ENCODE measurements around the gene CLPSL1.

Gene CLPSL1

DNA sequence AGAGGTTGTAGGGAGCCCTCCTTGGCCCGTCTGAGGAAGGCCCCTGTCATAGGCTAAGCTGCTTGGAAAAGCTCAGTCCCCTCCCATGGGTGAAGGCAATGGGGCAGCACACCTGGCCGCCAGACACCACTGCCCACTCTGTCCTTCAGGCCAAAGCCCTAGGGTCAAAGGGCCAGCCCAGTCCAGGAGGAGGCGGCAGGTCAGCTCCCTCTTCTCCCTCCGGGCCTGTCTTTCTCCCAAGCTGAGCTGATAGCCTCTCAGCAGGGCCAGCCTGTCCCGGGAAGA is 9.5 kb upstream of the CLPSL1 start:
- no peak overlapping the region for H3K27ac ChIP-seq
- DNase-seq (ENCODE audit: low spot score) = no peak
- TF ChIP-seq, protein P1, sequence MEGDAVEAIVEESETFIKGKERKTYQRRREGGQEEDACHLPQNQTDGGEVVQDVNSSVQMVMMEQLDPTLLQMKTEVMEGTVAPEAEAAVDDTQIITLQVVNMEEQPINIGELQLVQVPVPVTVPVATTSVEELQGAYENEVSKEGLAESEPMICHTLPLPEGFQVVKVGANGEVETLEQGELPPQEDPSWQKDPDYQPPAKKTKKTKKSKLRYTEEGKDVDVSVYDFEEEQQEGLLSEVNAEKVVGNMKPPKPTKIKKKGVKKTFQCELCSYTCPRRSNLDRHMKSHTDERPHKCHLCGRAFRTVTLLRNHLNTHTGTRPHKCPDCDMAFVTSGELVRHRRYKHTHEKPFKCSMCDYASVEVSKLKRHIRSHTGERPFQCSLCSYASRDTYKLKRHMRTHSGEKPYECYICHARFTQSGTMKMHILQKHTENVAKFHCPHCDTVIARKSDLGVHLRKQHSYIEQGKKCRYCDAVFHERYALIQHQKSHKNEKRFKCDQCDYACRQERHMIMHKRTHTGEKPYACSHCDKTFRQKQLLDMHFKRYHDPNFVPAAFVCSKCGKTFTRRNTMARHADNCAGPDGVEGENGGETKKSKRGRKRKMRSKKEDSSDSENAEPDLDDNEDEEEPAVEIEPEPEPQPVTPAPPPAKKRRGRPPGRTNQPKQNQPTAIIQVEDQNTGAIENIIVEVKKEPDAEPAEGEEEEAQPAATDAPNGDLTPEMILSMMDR (conservative IDR thresholded peaks at IDR 0.05; ENCODE audit: low read depth) = no peak
- CTCF ChIA-PET = interaction anchor here (0.6 kb wide), 1 partner anchor 319 kb away, joined by 3 read pairs; no protein-coding TSS in a partner anchor
- POLR2A ChIA-PET (ENCODE audit: low non-redundant PET) = interaction anchor here (0.6 kb wide), 1 partner anchor 79 kb away, joined by 3 read pairs; no protein-coding TSS in a partner anchor

DNA sequence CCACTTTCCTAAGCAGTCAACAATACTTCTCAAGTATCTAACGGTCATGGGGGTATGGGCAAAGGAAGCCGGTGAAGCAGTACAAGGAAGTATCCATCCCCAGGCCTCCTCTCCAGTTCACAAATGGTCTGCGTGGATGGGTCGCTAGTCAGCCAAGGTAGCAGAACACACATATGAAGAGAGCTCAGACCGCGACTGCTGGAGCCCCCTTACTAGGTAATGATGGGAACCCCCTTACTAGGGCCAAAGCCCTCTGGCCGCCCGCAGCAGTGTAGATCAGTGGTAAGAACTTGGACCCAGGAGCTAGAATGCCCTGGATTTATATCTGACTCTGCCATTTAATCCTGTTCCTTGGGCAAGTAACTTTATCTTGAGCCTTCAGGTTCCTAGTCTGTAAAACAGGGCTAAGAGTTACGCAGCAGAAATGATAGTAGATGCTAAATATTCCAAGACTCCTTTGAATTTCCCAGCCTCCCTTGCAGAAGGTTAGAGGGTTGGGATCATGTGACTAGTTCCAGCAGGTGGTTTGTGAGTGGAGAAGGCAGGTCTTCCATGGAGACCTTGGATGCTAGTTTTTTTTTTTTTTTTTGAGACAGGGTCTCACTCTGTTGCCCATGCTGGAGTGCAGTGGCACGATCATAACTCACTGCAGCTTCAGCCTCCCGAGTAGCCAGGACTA is 6.6 kb upstream of the CLPSL1 start:
- no peak for DNase-seq (ENCODE audit: low spot score)
- CTCF ChIA-PET = interaction anchor here (0.6 kb wide), 1 partner anchor 23 kb away, joined by 3 read pairs; no protein-coding TSS in a partner anchor
- POLR2A ChIA-PET (ENCODE audit: low non-redundant PET) = no interaction called here
- TF ChIP-seq, protein P1 (conservative IDR thresholded peaks at IDR 0.05; ENCODE audit: low read depth) = no peak
- no peak overlapping the region for H3K27ac ChIP-seq

DNA sequence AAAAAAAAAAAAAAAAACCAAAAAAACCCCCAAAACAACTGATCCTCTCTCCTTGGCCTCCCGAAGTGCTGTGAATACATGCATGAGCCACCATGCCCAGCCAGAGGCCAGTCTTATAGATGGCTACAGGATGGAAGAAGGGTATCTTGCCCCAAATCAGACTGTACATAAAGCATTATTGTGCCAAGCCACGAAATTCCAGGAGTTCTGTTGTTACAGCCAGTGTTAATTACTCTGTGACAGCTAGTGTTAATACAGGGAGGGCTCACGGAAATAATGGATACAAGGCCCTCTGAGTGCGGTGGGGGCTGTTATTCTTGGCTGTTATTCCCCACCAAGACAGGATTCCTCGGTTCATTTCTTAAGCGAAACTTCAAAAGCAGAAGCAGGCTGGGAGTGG is 5.8 kb upstream of the CLPSL1 start:
- ChIA-PET CTCF (interaction anchor here (0.6 kb wide), 1 partner anchor 123 kb away, joined by 3 read pairs; no protein-coding TSS in a partner anchor), POLR2A (ENCODE audit: low non-redundant PET) (no interaction called here)
- no peak overlapping the region for H3K27ac ChIP-seq
- no peak for DNase-seq (ENCODE audit: low spot score)
- TF ChIP-seq, protein P1 (conservative IDR thresholded peaks at IDR 0.05; ENCODE audit: low read depth) = no peak

DNA sequence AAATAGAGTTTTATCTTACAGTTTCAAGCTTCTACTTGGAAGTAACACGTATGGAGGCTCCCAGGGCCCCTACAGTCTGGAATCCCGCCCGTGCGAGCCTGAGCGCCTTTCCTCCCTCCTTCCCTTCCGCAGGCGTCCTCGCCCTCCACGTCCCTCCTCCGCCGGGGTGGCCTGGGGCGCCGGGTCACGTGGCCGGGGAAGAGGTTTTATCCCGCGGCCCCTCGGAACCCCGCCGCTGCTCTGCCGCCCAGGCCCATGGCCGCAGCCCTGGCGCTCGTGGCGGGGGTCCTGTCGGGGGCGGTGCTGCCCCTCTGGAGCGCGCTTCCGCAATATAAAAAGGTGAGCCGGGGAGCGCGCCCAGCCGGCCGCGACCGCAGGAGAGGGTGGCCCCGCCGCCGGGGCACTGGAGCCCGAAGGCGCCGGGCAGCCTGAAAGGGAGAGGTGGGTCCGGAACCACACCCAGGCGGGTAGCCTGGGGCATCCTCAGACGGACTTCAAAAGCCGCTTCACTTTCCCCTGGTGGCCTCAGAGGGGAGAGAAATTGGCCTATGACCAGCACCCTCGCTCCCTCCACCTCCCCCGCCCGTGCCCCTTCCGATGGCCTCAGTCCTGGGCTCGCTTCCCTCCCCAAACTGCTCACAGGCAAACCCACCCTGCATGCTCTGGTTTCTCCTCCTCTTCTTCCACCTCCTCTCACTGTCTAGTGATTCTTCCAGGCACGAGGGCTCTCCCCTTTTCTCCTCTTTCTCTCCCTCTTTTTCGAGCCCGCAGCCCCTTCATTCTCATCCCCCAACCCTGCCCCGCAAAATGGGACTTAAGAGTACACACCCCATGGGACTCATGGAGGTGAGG is 4.2 kb upstream of the CLPSL1 start, which contains the start of gene CLPSL2:
CLPSL2 (plus strand) TSS at position 235 of the 852 bp plus-strand sequence; CDS start at position 256, 21 bp downstream.
- no peak within 1 kb of the TSS for H3K27ac ChIP-seq
- CTCF ChIA-PET = no interaction called here
- POLR2A ChIA-PET (ENCODE audit: low non-redundant PET) = no interaction called here
- DNase-seq (ENCODE audit: low spot score) = no peak
- TF ChIP-seq, protein P1 (conservative IDR thresholded peaks at IDR 0.05; ENCODE audit: low read depth) = no peak

DNA sequence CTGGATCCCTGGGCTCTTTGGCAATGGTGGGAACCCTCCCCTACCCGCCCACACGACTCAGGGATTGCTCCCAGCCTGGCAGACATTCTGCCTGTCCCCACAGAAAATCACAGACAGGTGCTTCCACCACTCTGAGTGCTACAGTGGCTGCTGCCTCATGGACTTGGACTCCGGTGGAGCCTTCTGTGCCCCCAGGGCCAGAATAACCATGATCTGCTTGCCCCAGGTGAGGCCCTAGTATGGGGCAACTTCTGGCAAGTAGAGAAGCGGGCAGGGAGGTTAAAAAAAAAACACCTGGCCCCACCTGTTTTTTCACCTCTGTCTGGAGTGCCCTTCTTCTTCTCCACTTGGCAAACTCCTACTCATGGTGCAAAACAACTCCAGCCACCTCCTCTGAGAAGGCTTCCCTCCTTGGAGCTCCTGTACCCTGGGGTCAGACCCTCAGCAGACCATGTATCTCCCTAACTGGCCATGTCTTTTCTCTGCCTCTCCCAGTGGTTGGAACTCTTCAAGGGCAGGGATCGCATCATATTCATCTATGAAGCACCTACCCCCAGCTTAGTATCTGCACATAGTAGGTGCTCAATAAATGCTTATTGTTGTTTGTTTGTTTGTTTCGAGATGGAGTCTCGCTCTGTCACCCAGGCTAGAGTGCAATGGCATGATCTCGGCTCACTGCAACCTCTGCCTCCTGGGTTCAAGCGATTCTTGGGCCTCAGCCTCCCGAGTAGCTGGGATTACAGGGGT is 3.3 kb upstream of the CLPSL1 start:
- CTCF ChIA-PET = no interaction called here
- H3K27ac ChIP-seq = no peak overlapping the region
- POLR2A ChIA-PET (ENCODE audit: low non-redundant PET) = no interaction called here
- no peak for DNase-seq (ENCODE audit: low spot score)
- TF ChIP-seq, protein P1 (conservative IDR thresholded peaks at IDR 0.05; ENCODE audit: low read depth) = no peak

DNA sequence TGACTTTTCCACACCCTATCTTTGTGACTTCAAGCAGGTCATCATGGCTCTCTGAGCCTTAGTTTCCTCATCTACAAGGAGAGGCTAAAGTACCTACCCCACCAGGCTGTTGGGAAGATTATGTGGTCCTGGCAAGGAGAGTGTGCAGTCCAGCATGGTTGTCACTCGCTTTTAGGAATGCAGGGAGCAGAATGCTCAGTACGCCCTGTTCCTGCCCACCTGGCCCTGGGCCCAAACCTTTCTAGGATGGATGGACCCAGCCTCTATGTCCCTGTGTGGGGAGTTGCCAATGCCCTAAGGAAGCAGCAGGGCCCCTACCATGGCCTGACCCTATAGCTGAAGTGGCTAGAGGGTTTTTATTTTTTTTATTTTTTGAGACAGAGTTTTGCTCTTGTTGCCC is 2.4 kb upstream of the CLPSL1 start:
- TF ChIP-seq, protein P1 (conservative IDR thresholded peaks at IDR 0.05; ENCODE audit: low read depth) = no peak
- DNase-seq (ENCODE audit: low spot score) = no peak
- no peak overlapping the region for H3K27ac ChIP-seq
- POLR2A ChIA-PET (ENCODE audit: low non-redundant PET) = no interaction called here
- CTCF ChIA-PET = no interaction called here
